Stimulated activated CD8-positive, alpha-beta memory T cell treated with anti-CD3 and anti-CD28 coated beads, Interleukin-12 subunit alpha, Interleukin-12 subunit beta, amount 100 ng/mL, for 24 hours (primary cell): ENCODE measurements around the gene TUBB6.

ENCODE experiments used
- DNase-seq: peaks from one replicate; pipeline ENCODE4 v3.0.0-alpha.2; 2020; ENCODE audit errors: extremely low read depth

Gene TUBB6

GRCh38 chr18:12338382-12338781 lies 30.3 kb downstream of the TUBB6 start:
- no peak for DNase-seq

- DNase-seq, result no peak
These were observed 33.1 kb downstream of the TUBB6 start for GRCh38 chr18:12340945-12341660.

- no peak for DNase-seq
These were observed 34.6 kb downstream of the TUBB6 start for GRCh38 chr18:12342661-12343060.

GRCh38 chr18:12345491-12346239 lies 37.6 kb downstream of the TUBB6 start:
- DNase-seq, result no peak

GRCh38 chr18:12346240-12346565 lies 38.2 kb downstream of the TUBB6 start:
- DNase-seq, result no peak

GRCh38 chr18:12347895-12348294 lies 39.9 kb downstream of the TUBB6 start:
- DNase-seq, result no peak

- no peak for DNase-seq
These were observed 44.1 kb downstream of the TUBB6 start for GRCh38 chr18:12352188-12352587.

GRCh38 chr18:12359515-12359927 lies 51.5 kb downstream of the TUBB6 start:
- DNase-seq, result no peak

- no peak for DNase-seq
These were observed 53.8 kb downstream of the TUBB6 start for GRCh38 chr18:12361770-12362378.

GRCh38 chr18:12362473-12363174 lies 54.6 kb downstream of the TUBB6 start:
- no peak for DNase-seq

- DNase-seq, result no peak
These were observed 58.3 kb downstream of the TUBB6 start for GRCh38 chr18:12366379-12366778.

- no peak for DNase-seq
These were observed 58.7 kb downstream of the TUBB6 start for GRCh38 chr18:12366784-12367183.

GRCh38 chr18:12369211-12369610 lies 61.2 kb downstream of the TUBB6 start:
- DNase-seq, result no peak

GRCh38 chr18:12371590-12371989 lies 63.5 kb downstream of the TUBB6 start:
- DNase-seq, result no peak

GRCh38 chr18:12372406-12372805 lies 64.4 kb downstream of the TUBB6 start:
- no peak for DNase-seq

- DNase-seq, result no peak
These were observed 65.2 kb downstream of the TUBB6 start for GRCh38 chr18:12373116-12373770.

- no peak for DNase-seq
These were observed 65.7 kb downstream of the TUBB6 start for GRCh38 chr18:12373771-12374116.

- DNase-seq, result no peak
These were observed 66.4 kb downstream of the TUBB6 start for GRCh38 chr18:12374401-12374800.
